Liver (tissue), 9 donors: Measurements from ENCODE around the gene STK11IP. TPM values are rescaled to one million over a fixed set of nuclear protein-coding genes. Genes with fewer than 3 reads are reported as not detected.

ENCODE experiments used
- DNase-seq: peaks from one replicate; pipeline ENCODE4 v3.0.0-alpha.2; 2017; ENCODE audit warnings: low spot score
- H3K27ac ChIP-seq, 2 donors: one replicate each; pipeline ENCODE4 v1.7.0; 2013; ENCODE audit warnings: inconsistent platforms in 2 of 2, low read length in 2 of 2, control low read depth in 1 of 2, low read depth in 1 of 2, mild to moderate bottlenecking in 1 of 2
- H3K27me3 ChIP-seq, 4 donors: one replicate each; pipeline versions ENCODE4 v1.6.1 to v1.7.0; 2013; ENCODE audit warnings: low read length in 3 of 4, inconsistent platforms in 1 of 4, mild to moderate bottlenecking in 1 of 4, moderate library complexity in 1 of 4; ENCODE audit not compliant: control insufficient read depth in 4 of 4, insufficient read depth in 4 of 4
- H3K36me3 ChIP-seq, 4 donors: one replicate each; pipeline versions ENCODE4 v1.6.1 to v1.7.0; 2013; ENCODE audit warnings: low read length in 3 of 4, mild to moderate bottlenecking in 3 of 4, low read depth in 1 of 4, moderate library complexity in 1 of 4; ENCODE audit not compliant: control insufficient read depth in 4 of 4, insufficient read depth in 3 of 4
- H3K4me1 ChIP-seq, 4 donors: one replicate each; pipeline versions ENCODE4 v1.6.1 to v1.7.0; 2013; ENCODE audit warnings: low read length in 3 of 4, mild to moderate bottlenecking in 3 of 4, moderate library complexity in 1 of 4; ENCODE audit not compliant: control insufficient read depth in 4 of 4, insufficient read depth in 4 of 4
- H3K4me3 ChIP-seq, 3 donors: one replicate each; pipeline versions ENCODE4 v1.6.1 to v1.7.0; 2013; ENCODE audit warnings: low read length in 3 of 3, control low read depth in 1 of 3, low read depth in 1 of 3, mild to moderate bottlenecking in 1 of 3
- H3K9ac ChIP-seq, 2 donors: one replicate each; pipeline ENCODE4 v1.7.0; 2013; ENCODE audit warnings: low read length in 2 of 2, mild to moderate bottlenecking in 2 of 2, moderate library complexity in 2 of 2, control low read depth in 1 of 2, low read depth in 1 of 2
- H3K9me3 ChIP-seq, 4 donors: one replicate each; pipeline versions ENCODE4 v1.6.1 to v1.7.0; 2013; ENCODE audit warnings: low read length in 3 of 4; ENCODE audit not compliant: control insufficient read depth in 4 of 4
- EGR1 ChIP-seq, 2 donors: IDR thresholded peaks; 2 replicates each; pipeline ENCODE4 v1.6.1; 2016 to 2018; ENCODE audit warnings: antibody characterized with exemption in 2 of 2, low read depth in 2 of 2
- FOXA1 ChIP-seq: IDR thresholded peaks from 2 replicates; pipeline ENCODE4 v1.6.1; 2016; ENCODE audit warnings: antibody characterized with exemption
- FOXA2 ChIP-seq: IDR thresholded peaks from 2 replicates; pipeline ENCODE4 v1.6.1; 2016; ENCODE audit warnings: antibody characterized with exemption
- GABPA ChIP-seq, 2 donors: IDR thresholded peaks in 1 of 2; conservative IDR thresholded peaks in 1 of 2; 2 replicates each; pipeline ENCODE4 v1.6.1; 2016; ENCODE audit warnings: antibody characterized with exemption in 2 of 2, mild to moderate bottlenecking in 1 of 2, moderate library complexity in 1 of 2
- HNF4A ChIP-seq, 2 donors: conservative IDR thresholded peaks; 2 replicates each; pipeline ENCODE4 v1.6.1; 2016; ENCODE audit warnings: antibody characterized with exemption in 2 of 2, mild to moderate bottlenecking in 2 of 2
- HNF4G ChIP-seq: IDR thresholded peaks from 2 replicates; pipeline ENCODE4 v1.6.1; 2016; ENCODE audit warnings: antibody characterized with exemption
- JUND ChIP-seq, 2 donors: IDR thresholded peaks; 2 replicates each; pipeline ENCODE4 v1.6.1; 2016; ENCODE audit warnings: antibody characterized with exemption in 2 of 2
- NR2F2 ChIP-seq: IDR thresholded peaks from 2 replicates; pipeline ENCODE4 v1.6.1; 2016; ENCODE audit warnings: antibody characterized with exemption
- RAD21 ChIP-seq, 2 donors: IDR thresholded peaks; 2 replicates each; pipeline ENCODE4 v1.6.1; 2016; ENCODE audit warnings: antibody characterized with exemption in 2 of 2, mild to moderate bottlenecking in 2 of 2
- RXRA ChIP-seq, 2 donors: IDR thresholded peaks; 2 replicates each; pipeline ENCODE4 v1.6.1; 2017 to 2018; ENCODE audit warnings: antibody characterized with exemption in 2 of 2, mild to moderate bottlenecking in 1 of 2
- SP1 ChIP-seq: IDR thresholded peaks from 2 replicates; pipeline ENCODE4 v1.6.1; 2018; ENCODE audit warnings: antibody characterized with exemption, mild to moderate bottlenecking
- TAF1 ChIP-seq: conservative IDR thresholded peaks from 2 replicates; pipeline ENCODE4 v1.6.1; 2016; ENCODE audit warnings: antibody characterized with exemption, mild to moderate bottlenecking
- YY1 ChIP-seq: IDR thresholded peaks from 2 replicates; pipeline ENCODE4 v1.6.1; 2016; ENCODE audit warnings: antibody characterized with exemption, mild to moderate bottlenecking
- WGBS: extraction: QIAGEN DNeasy Blood & Tissue Kit; methylation state at CpG from one replicate; pipeline ENCODE4 v1.1.7; 2013; 5-methylcytosine and 5-hydroxymethylcytosine counted together
- polyA plus RNA-seq, 2 donors: library from polyadenylated mRNA; stranded (reverse) in 1 of 2; unstranded in 1 of 2; fragments of 200-250 nt in 1 of 2; fragments of >200 nt in 1 of 2; fragmentation: Nextera tagmentation in 1 of 2; extraction: Ambion mirVana in 1 of 2; gene quantifications; one replicate each; pipeline versions ENCODE4 v1.2.1 to v1.2.3, GENCODE V29; 2013 to 2015
- total RNA-seq, 2 donors: library from RNA; depleted of rRNA; stranded (reverse); fragments of >200 nt; gene quantifications; one replicate each; pipeline ENCODE4 v1.2.3, GENCODE V29; 2014
- TF ChIP-seq, protein P1 (sequence below): IDR thresholded peaks from 2 replicates; pipeline ENCODE4 v1.6.1; 2016; ENCODE audit warnings: antibody characterized with exemption, mild to moderate bottlenecking
- TF ChIP-seq, protein P2 (sequence below): IDR thresholded peaks from 2 replicates; pipeline ENCODE4 v1.6.1; 2016; ENCODE audit warnings: antibody characterized with exemption
- TF ChIP-seq, protein P3 (sequence below): fragments of 150-350 bp; IDR thresholded peaks from 2 replicates; pipeline ENCODE4 v1.5.1; 2017; ENCODE audit warnings: improper control_type of control experiment, low read depth, low read length; ENCODE audit not compliant: missing input control
- TF ChIP-seq, protein P4 (sequence below): IDR thresholded peaks from 2 replicates; pipeline ENCODE4 v1.6.1; 2016; ENCODE audit warnings: antibody characterized with exemption
- TF ChIP-seq, protein P5 (sequence below): IDR thresholded peaks from 2 replicates; pipeline ENCODE4 v1.6.1; 2016; ENCODE audit warnings: antibody characterized with exemption
- donor health status: healthy.
- donor health status: healthy.
- donor health status: healthy.
- donor health status: healthy.
- donor health status: healthy.

STK11IP gene
- total and polyA plus RNA-seq, 4 donors = 2.9 to 8.4 (median 6.4) TPM

DNA sequence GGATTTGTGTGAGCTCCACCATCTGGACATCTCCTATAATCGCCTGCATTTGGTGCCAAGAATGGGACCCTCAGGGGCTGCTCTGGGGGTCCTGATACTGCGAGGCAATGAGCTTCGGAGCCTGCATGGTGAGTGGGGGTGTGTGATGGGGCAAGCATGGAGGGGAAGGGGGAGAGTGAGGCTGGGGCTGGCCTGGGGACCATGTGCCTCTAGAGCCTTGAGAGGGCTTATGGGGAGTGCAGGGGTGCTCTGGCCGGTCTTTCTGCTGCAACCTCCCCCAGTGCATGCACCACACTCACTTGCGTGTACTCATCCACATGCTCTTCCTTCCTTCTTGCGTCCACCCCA lies 7.9 kb downstream of the STK11IP start:
- WGBS = 95% methylated on average over 6 of the region's 6 CpGs
- TF ChIP-seq SP1 (no peak), TAF1 (no peak), GABPA (IDR thresholded peaks at IDR 0.05 in 1 of 2, conservative IDR thresholded peaks at IDR 0.05 in 1 of 2) (no peak), FOXA1 (no peak), RAD21 (IDR thresholded peaks at IDR 0.05) (no peak), RXRA (IDR thresholded peaks at IDR 0.05) (no peak)
- TF ChIP-seq, protein P1, sequence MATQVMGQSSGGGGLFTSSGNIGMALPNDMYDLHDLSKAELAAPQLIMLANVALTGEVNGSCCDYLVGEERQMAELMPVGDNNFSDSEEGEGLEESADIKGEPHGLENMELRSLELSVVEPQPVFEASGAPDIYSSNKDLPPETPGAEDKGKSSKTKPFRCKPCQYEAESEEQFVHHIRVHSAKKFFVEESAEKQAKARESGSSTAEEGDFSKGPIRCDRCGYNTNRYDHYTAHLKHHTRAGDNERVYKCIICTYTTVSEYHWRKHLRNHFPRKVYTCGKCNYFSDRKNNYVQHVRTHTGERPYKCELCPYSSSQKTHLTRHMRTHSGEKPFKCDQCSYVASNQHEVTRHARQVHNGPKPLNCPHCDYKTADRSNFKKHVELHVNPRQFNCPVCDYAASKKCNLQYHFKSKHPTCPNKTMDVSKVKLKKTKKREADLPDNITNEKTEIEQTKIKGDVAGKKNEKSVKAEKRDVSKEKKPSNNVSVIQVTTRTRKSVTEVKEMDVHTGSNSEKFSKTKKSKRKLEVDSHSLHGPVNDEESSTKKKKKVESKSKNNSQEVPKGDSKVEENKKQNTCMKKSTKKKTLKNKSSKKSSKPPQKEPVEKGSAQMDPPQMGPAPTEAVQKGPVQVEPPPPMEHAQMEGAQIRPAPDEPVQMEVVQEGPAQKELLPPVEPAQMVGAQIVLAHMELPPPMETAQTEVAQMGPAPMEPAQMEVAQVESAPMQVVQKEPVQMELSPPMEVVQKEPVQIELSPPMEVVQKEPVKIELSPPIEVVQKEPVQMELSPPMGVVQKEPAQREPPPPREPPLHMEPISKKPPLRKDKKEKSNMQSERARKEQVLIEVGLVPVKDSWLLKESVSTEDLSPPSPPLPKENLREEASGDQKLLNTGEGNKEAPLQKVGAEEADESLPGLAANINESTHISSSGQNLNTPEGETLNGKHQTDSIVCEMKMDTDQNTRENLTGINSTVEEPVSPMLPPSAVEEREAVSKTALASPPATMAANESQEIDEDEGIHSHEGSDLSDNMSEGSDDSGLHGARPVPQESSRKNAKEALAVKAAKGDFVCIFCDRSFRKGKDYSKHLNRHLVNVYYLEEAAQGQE = no peak
- TF ChIP-seq, protein P2, sequence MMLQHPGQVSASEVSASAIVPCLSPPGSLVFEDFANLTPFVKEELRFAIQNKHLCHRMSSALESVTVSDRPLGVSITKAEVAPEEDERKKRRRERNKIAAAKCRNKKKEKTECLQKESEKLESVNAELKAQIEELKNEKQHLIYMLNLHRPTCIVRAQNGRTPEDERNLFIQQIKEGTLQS = no peak
- no peak for DNase-seq
- Histone ChIP-seq H3K27me3 (no peaks in the 10 kb centered on the region), H3K9me3 (no peaks in the 10 kb centered on the region), H3K27ac (no peak overlapping the region), H3K4me1 (no peaks in the 10 kb centered on the region), H3K9ac (no peak overlapping the region), H3K4me3 (no peak overlapping the region), H3K36me3 (peaks cover 8 to 43% (median 14%) of the 10 kb centered on the region in 4 donors)

DNA sequence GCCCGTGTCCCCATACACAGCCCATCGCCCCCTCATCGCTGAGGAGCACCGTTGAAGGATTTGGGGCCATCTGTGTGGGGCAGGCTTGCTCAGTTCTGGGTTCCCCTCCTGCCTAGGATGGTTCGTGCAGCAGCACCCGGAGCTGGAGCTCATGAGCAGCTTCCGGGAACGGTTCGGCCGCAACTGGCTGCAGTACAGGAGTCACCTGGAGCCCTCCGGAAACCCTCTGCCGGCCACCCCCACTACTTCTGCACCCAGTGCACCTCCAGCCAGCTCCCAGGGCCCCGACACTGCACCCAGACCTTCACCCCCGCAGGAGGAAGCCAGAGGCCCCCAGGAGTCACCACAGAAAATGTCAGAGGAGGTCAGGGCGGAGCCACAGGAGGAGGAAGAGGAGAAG lies 10.3 kb downstream of the STK11IP start:
- H3K27ac ChIP-seq = no peak overlapping the region
- H3K9me3 ChIP-seq = no peaks in the 10 kb centered on the region
- H3K4me3 ChIP-seq = no peak overlapping the region
- H3K9ac ChIP-seq = no peak overlapping the region
- no peaks in the 10 kb centered on the region for H3K27me3 ChIP-seq
- TF ChIP-seq, protein P3, sequence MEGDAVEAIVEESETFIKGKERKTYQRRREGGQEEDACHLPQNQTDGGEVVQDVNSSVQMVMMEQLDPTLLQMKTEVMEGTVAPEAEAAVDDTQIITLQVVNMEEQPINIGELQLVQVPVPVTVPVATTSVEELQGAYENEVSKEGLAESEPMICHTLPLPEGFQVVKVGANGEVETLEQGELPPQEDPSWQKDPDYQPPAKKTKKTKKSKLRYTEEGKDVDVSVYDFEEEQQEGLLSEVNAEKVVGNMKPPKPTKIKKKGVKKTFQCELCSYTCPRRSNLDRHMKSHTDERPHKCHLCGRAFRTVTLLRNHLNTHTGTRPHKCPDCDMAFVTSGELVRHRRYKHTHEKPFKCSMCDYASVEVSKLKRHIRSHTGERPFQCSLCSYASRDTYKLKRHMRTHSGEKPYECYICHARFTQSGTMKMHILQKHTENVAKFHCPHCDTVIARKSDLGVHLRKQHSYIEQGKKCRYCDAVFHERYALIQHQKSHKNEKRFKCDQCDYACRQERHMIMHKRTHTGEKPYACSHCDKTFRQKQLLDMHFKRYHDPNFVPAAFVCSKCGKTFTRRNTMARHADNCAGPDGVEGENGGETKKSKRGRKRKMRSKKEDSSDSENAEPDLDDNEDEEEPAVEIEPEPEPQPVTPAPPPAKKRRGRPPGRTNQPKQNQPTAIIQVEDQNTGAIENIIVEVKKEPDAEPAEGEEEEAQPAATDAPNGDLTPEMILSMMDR = no peak
- TF ChIP-seq TAF1 (no peak), HNF4A (conservative IDR thresholded peaks at IDR 0.05) (no peak), YY1 (no peak), RAD21 (IDR thresholded peaks at IDR 0.05) (no peak), NR2F2 (no peak), RXRA (IDR thresholded peaks at IDR 0.05) (no peak), EGR1 (IDR thresholded peaks at IDR 0.05; ENCODE audit: low read depth in 2 of 2) (no peak), FOXA1 (no peak), JUND (IDR thresholded peaks at IDR 0.05) (no peak), GABPA (IDR thresholded peaks at IDR 0.05 in 1 of 2, conservative IDR thresholded peaks at IDR 0.05 in 1 of 2) (no peak), FOXA2 (no peak), HNF4G (no peak)
- TF ChIP-seq, protein P4, sequence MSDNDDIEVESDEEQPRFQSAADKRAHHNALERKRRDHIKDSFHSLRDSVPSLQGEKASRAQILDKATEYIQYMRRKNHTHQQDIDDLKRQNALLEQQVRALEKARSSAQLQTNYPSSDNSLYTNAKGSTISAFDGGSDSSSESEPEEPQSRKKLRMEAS = no peak
- TF ChIP-seq, protein P5, sequence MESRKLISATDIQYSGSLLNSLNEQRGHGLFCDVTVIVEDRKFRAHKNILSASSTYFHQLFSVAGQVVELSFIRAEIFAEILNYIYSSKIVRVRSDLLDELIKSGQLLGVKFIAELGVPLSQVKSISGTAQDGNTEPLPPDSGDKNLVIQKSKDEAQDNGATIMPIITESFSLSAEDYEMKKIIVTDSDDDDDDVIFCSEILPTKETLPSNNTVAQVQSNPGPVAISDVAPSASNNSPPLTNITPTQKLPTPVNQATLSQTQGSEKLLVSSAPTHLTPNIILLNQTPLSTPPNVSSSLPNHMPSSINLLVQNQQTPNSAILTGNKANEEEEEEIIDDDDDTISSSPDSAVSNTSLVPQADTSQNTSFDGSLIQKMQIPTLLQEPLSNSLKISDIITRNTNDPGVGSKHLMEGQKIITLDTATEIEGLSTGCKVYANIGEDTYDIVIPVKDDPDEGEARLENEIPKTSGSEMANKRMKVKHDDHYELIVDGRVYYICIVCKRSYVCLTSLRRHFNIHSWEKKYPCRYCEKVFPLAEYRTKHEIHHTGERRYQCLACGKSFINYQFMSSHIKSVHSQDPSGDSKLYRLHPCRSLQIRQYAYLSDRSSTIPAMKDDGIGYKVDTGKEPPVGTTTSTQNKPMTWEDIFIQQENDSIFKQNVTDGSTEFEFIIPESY = no peak
- WGBS = 94% methylated on average over 15 of the region's 15 CpGs
- H3K36me3 ChIP-seq = peaks cover 9 to 41% (median 11%) of the 10 kb centered on the region in 4 donors
- no peaks in the 10 kb centered on the region for H3K4me1 ChIP-seq
- DNase-seq = no peak
